ENCODE measurements around the gene TASOR2. TPM values are rescaled to one million over a fixed set of nuclear protein-coding genes. Genes with fewer than 3 reads are reported as not detected.

Gene TASOR2
- total RNA-seq, 1 donor = 97.4 TPM

DNA sequence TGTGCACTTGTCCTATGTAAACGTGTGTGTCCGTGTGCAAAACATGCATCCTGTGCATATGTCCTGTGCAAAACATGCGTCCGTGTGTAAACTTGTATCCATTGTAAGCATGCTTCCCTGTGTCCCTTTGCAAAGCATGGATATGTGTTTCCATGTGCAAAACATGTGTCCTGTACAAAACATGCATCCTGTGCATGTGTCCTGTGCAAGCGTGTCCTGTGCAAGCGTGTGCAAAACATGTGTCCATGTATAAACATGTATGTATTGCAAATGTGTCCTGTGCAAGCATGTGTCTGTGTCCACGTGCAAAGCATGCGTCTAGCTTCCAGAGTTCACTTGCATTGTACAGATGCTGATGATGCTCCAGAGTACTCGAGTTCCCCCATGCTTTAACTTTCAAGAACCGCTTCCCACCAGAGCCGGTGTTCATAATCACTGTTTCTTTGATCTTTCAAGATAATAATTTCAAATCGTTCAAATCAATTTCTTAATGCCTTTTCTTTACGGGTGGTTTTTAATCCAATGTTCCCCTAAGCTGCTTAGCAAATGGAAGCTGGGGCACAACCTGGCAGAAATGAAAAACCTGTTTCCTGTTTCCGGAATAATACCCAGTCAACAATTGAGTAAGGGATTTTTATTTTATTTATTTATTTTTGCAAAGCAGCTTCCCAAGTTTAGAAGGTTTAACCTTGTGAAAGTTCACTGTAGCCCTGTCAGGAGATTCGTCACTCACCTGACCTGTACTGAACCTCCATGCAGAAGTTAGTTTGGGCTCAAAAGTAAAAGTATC, 17.6 kb upstream of the TASOR2 start:
- peak overlapping the region; percentile 95 for H2AFZ ChIP-seq (ENCODE audit: low read length)
- H3K9me3 ChIP-seq (ENCODE audit: low read depth, low read length) = peaks cover under 1% of the 10 kb centered on the region
- peaks cover 8% of the 10 kb centered on the region for H3K79me2 ChIP-seq (ENCODE audit: insufficient read depth, low read length)
- H3K4me3 ChIP-seq (ENCODE audit: insufficient read depth, low read length) = peak overlapping the region; percentile 87
- no peak for DNase-seq (ENCODE audit: insufficient read length, low spot score, missing footprints)
- H3K4me2 ChIP-seq (ENCODE audit: insufficient read depth, low read length) = peak overlapping the region; percentile 98
- H3K27ac ChIP-seq (ENCODE audit: low read depth, low read length) = no peak overlapping the region
- peaks cover 9% of the 10 kb centered on the region for H3K4me1 ChIP-seq (ENCODE audit: insufficient read depth, low read length)
- H3K36me3 ChIP-seq (ENCODE audit: insufficient read depth, low read length) = no peaks in the 10 kb centered on the region
- TF ChIP-seq, protein P1, sequence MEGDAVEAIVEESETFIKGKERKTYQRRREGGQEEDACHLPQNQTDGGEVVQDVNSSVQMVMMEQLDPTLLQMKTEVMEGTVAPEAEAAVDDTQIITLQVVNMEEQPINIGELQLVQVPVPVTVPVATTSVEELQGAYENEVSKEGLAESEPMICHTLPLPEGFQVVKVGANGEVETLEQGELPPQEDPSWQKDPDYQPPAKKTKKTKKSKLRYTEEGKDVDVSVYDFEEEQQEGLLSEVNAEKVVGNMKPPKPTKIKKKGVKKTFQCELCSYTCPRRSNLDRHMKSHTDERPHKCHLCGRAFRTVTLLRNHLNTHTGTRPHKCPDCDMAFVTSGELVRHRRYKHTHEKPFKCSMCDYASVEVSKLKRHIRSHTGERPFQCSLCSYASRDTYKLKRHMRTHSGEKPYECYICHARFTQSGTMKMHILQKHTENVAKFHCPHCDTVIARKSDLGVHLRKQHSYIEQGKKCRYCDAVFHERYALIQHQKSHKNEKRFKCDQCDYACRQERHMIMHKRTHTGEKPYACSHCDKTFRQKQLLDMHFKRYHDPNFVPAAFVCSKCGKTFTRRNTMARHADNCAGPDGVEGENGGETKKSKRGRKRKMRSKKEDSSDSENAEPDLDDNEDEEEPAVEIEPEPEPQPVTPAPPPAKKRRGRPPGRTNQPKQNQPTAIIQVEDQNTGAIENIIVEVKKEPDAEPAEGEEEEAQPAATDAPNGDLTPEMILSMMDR (IDR thresholded peaks at IDR 0.05; ENCODE audit: extremely low read depth, low read depth, low read length) = no peak
- no peaks in the 10 kb centered on the region for H4K20me1 ChIP-seq (ENCODE audit: insufficient read depth, low read length)
- H3K27me3 ChIP-seq (ENCODE audit: insufficient read depth, low read length) = peaks cover 11% of the 10 kb centered on the region

DNA sequence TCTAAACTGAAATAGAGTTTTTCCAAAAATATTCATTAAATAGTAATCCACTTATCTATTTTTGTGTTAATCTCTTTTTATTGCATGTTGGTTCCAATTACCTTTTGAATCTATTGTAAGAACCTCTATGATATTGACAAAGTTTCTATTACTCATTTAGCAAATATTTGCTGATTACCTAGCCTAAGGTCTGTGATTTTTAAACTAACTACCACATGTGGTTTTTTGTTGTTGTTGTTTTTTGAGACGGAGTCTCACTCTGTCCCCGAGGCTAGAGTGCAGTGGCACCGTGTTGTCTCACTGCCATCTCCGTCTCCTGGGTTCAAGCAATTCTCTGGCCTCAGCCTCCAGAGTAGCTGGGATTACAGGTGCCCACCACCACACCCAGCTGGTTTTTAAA, 16.2 kb upstream of the TASOR2 start:
- Histone ChIP-seq H3K9me3 (ENCODE audit: low read depth, low read length) (peaks cover 6% of the 10 kb centered on the region), H3K27ac (ENCODE audit: low read depth, low read length) (no peak overlapping the region), H3K4me3 (ENCODE audit: insufficient read depth, low read length) (no peak overlapping the region), H2AFZ (ENCODE audit: low read length) (no peak overlapping the region), H4K20me1 (ENCODE audit: insufficient read depth, low read length) (no peaks in the 10 kb centered on the region), H3K4me1 (ENCODE audit: insufficient read depth, low read length) (peaks cover 9% of the 10 kb centered on the region), H3K79me2 (ENCODE audit: insufficient read depth, low read length) (peaks cover 2% of the 10 kb centered on the region), H3K4me2 (ENCODE audit: insufficient read depth, low read length) (no peak overlapping the region), H3K36me3 (ENCODE audit: insufficient read depth, low read length) (no peaks in the 10 kb centered on the region), H3K27me3 (ENCODE audit: insufficient read depth, low read length) (peaks cover 13% of the 10 kb centered on the region)
- no peak for DNase-seq (ENCODE audit: insufficient read length, low spot score, missing footprints)
- TF ChIP-seq, protein P1 (IDR thresholded peaks at IDR 0.05; ENCODE audit: extremely low read depth, low read depth, low read length) = no peak

DNA sequence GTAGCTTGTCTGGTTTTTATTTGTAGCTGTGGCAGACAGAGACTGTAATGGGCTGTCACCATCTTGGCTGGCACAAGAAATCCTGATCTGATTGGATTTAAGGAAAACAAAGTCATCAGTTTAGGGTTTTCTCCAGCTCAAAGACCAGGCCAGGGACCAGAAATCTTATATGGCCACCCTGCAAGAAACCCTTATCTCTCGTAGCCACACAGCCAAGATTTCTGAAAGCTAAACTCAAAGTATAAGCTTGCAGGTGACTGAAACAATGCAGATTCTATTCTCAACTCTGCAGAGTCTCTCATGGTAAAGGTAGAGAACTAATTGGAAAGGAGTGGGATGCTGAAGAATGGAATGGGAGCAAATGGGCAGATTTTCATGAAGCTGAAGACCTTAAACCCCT, 15.0 kb upstream of the TASOR2 start:
- Histone ChIP-seq H3K36me3 (ENCODE audit: insufficient read depth, low read length) (no peaks in the 10 kb centered on the region), H3K27me3 (ENCODE audit: insufficient read depth, low read length) (peaks cover 13% of the 10 kb centered on the region), H4K20me1 (ENCODE audit: insufficient read depth, low read length) (no peaks in the 10 kb centered on the region), H3K27ac (ENCODE audit: low read depth, low read length) (no peak overlapping the region), H3K79me2 (ENCODE audit: insufficient read depth, low read length) (peaks cover 2% of the 10 kb centered on the region), H3K4me3 (ENCODE audit: insufficient read depth, low read length) (no peak overlapping the region), H2AFZ (ENCODE audit: low read length) (no peak overlapping the region), H3K9me3 (ENCODE audit: low read depth, low read length) (peaks cover 6% of the 10 kb centered on the region), H3K4me1 (ENCODE audit: insufficient read depth, low read length) (peaks cover 9% of the 10 kb centered on the region), H3K4me2 (ENCODE audit: insufficient read depth, low read length) (no peak overlapping the region)
- DNase-seq (ENCODE audit: insufficient read length, low spot score, missing footprints) = no peak
- TF ChIP-seq, protein P1 (IDR thresholded peaks at IDR 0.05; ENCODE audit: extremely low read depth, low read depth, low read length) = no peak

DNA sequence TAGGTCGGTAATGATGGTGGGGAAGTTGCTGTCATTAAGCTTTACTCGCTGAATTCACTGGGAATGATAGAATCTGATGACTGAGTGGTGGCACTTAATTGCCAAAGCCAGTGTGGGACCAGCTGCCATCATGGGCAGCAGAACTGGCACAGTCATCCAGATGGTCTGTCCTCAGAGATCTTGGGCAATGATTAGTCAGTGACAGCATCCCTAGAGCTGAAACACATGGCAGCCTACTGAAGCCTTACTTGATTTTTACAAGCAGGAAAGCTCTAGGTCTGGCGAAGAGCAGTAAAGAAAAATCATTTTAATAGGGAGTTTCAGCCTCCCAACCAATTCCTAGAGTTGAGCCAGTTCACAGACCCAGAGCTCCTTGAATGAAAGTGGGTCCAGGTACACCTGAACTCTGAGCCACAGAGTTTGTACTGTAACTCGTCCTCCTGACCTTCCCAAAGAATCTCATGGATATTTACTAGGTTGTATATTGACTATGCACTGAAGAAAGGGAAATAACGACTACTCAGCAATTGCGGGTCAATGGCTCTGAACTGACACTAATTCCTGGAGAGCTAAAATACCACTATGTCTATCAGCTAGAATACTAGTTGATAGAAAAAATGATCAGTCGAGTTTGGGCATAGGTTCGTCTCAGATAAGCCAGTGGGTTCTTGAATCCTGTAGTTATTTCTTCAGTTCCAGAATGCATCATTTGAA, 13.8 kb upstream of the TASOR2 start:
- no peak overlapping the region for H2AFZ ChIP-seq (ENCODE audit: low read length)
- no peaks in the 10 kb centered on the region for H3K36me3 ChIP-seq (ENCODE audit: insufficient read depth, low read length)
- H3K4me2 ChIP-seq (ENCODE audit: insufficient read depth, low read length) = no peak overlapping the region
- H4K20me1 ChIP-seq (ENCODE audit: insufficient read depth, low read length) = no peaks in the 10 kb centered on the region
- H3K79me2 ChIP-seq (ENCODE audit: insufficient read depth, low read length) = no peaks in the 10 kb centered on the region
- peaks cover 4% of the 10 kb centered on the region for H3K4me1 ChIP-seq (ENCODE audit: insufficient read depth, low read length)
- H3K27ac ChIP-seq (ENCODE audit: low read depth, low read length) = no peak overlapping the region
- TF ChIP-seq, protein P1 (IDR thresholded peaks at IDR 0.05; ENCODE audit: extremely low read depth, low read depth, low read length) = no peak
- H3K9me3 ChIP-seq (ENCODE audit: low read depth, low read length) = peaks cover 6% of the 10 kb centered on the region
- H3K27me3 ChIP-seq (ENCODE audit: insufficient read depth, low read length) = peaks cover 13% of the 10 kb centered on the region
- H3K4me3 ChIP-seq (ENCODE audit: insufficient read depth, low read length) = no peak overlapping the region
- no peak for DNase-seq (ENCODE audit: insufficient read length, low spot score, missing footprints)
